ENCODE results near the gene LCE1C. TPM values are rescaled to one million over a fixed set of nuclear protein-coding genes. Genes with fewer than 3 reads are reported as not detected.
A peak's percentile ranks its signal among the peaks of the same experiment; 100 is the strongest.

The LCE1C gene
- total RNA-seq, 1 donor from 2014 or later, result 1.00 TPM

- peak; percentile 73 for ATAC-seq
These were observed 46.8 kb downstream of the LCE1C start for GRCh38 chr1:152759453-152760173.

- ATAC-seq, result no peak
These were observed 47.8 kb downstream of the LCE1C start for GRCh38 chr1:152758636-152759035.

DNA sequence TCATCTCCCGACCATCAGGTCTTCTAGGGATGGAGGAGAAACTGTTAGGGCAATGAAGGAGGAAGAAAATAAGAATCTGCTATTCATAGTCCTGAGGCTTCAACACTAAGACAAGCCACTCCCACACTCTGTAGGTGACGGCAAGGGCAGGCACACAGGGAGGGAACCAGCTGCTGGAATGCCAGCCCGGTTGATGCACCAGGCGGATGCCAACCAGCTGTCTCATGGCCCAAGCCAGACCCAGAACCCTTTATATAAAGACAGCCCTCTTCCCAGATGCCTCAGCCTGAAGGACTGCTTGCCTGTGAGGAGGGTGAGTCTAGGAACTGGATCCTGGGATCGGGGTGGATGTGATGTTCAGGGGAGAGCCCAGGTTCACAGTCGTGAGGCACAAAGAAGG is 48.7 kb downstream of the LCE1C start, which contains the start of gene KPRP:
KPRP (plus strand) TSS at position 279 of the 400 bp plus-strand sequence. CDS start 1,564 bp downstream, outside the sequence.
- ATAC-seq, result peak; percentile 77

DNA sequence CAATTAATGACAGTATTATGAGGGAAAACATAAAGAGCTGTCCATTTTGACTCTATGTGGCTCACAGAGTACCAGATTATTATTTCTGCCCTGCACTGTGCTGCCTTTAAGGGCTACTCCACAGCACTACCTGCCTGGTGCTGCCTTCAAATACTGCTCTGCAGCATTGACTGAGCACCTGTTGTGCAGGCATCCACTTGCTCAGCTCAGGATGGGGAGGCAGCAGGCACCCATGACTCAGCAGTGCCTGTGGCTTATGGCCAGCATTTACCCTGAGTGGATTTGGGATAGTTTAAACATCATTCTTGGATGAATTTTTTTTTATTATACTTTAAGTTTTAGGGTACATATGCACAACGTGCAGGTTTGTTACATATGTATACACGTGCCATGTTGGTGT is 49.6 kb downstream of the LCE1C start:
- ATAC-seq, result peak; percentile 76

Other genes starting within 250 kb of the LCE1C start
- gene LCE3E, start 239.9 kb downstream of the LCE1C start, total RNA-seq, result 4.3 TPM
- 7.7 TPM for gene LCE3D, start 226.1 kb downstream of the LCE1C start, total RNA-seq
- gene LCE3C, start 206.4 kb downstream of the LCE1C start, total RNA-seq, result not detected
- gene LCE3B, start 192.8 kb downstream of the LCE1C start, total RNA-seq, result not detected
- gene LCE3A, start 183.5 kb downstream of the LCE1C start, total RNA-seq, result not detected
- gene LCE2D, start 143.3 kb downstream of the LCE1C start, total RNA-seq, result not detected
- not detected for gene LCE2C, start 131.4 kb downstream of the LCE1C start, total RNA-seq
- not detected for gene LCE2B, start 120.5 kb downstream of the LCE1C start, total RNA-seq
- gene LCE2A, start 108.3 kb downstream of the LCE1C start, total RNA-seq, result not detected
- gene LCE4A, start 98.5 kb downstream of the LCE1C start, total RNA-seq, result not detected
- 3.6 TPM for gene KPRP, start 48.6 kb downstream of the LCE1C start, total RNA-seq
- not detected for gene LCE1F, start 31.5 kb downstream of the LCE1C start, total RNA-seq
- gene LCE1E, start 20.4 kb downstream of the LCE1C start, total RNA-seq, result not detected
- not detected for gene LCE1D, start 9.9 kb downstream of the LCE1C start, total RNA-seq
- gene LCE1B, start 5.3 kb upstream of the LCE1C start, total RNA-seq, result not detected
- gene LCE1A, start 20.8 kb upstream of the LCE1C start, total RNA-seq, result not detected
- gene LCE6A, start 36.2 kb upstream of the LCE1C start, total RNA-seq, result not detected
- gene LCE7A, start 53.3 kb upstream of the LCE1C start, total RNA-seq, result not detected
- gene SMCP, start 71.7 kb upstream of the LCE1C start, total RNA-seq, result not detected
- gene IVL, start 101.9 kb upstream of the LCE1C start, total RNA-seq, result 145 TPM
- gene SPRR5, start 140.6 kb upstream of the LCE1C start, total RNA-seq, result 3.5 TPM
- gene SPRR4, start 164.0 kb upstream of the LCE1C start, total RNA-seq, result not detected
- 1,843 TPM for gene SPRR1A, start 177.4 kb upstream of the LCE1C start, total RNA-seq
- gene SPRR3, start 195.1 kb upstream of the LCE1C start, total RNA-seq, result 10,043 TPM
- gene SPRR1B, start 224.6 kb upstream of the LCE1C start, total RNA-seq, result 2,894 TPM
- 1,669 TPM for gene SPRR2D, start 234.5 kb upstream of the LCE1C start, total RNA-seq

All from esophagus mucosa (tissue), 1 donor.